HG03520 (cell line): ENCODE results near the gene B3GAT3.
"Not testable (repeated sequence)": the region's sequence is repeated elsewhere in the genome, so short reads cannot be mapped to it uniquely, and the experiment has no call there.

ENCODE experiments used
- ATAC-seq: cut with Tn5 transposase; IDR thresholded peaks from one replicate; pipeline ENCODE4 v1.9.1; 2021; ENCODE audit warnings: mild to moderate bottlenecking, moderate library complexity; ENCODE audit not compliant: unreplicated experiment

The B3GAT3 gene

GRCh38 chr11:62604460-62605120 lies 17.2 kb downstream of the B3GAT3 start:
- no peak for ATAC-seq

GRCh38 chr11:62603776-62604299 lies 17.9 kb downstream of the B3GAT3 start:
- no peak for ATAC-seq

- no peak for ATAC-seq
Observed at GRCh38 chr11:62603072-62603408, 18.7 kb downstream of the B3GAT3 start.

GRCh38 chr11:62602141-62603071 lies 19.4 kb downstream of the B3GAT3 start:
- ATAC-seq = no peak

GRCh38 chr11:62601372-62602140 lies 20.2 kb downstream of the B3GAT3 start, which contains the start of gene MTA2:
TSS of gene MTA2 (minus strand) at chr11:62601865. CDS start at chr11:62601450, 415 bp downstream.
- peak; percentile 65 for ATAC-seq

GRCh38 chr11:62601122-62601371 lies 20.7 kb downstream of the B3GAT3 start:
- no peak for ATAC-seq

- ATAC-seq = no peak
Observed at GRCh38 chr11:62600367-62601121, 21.2 kb downstream of the B3GAT3 start.

GRCh38 chr11:62599901-62600300 lies 21.9 kb downstream of the B3GAT3 start:
- no peak for ATAC-seq

- peak; percentile 37 for ATAC-seq
Observed at GRCh38 chr11:62599069-62599696, 22.6 kb downstream of the B3GAT3 start.

GRCh38 chr11:62595124-62595523 lies 26.7 kb downstream of the B3GAT3 start:
- ATAC-seq = no peak

GRCh38 chr11:62593434-62594044 lies 28.2 kb downstream of the B3GAT3 start:
- ATAC-seq = no peak

- no peak for ATAC-seq
Observed at GRCh38 chr11:62592989-62593421, 28.8 kb downstream of the B3GAT3 start.

GRCh38 chr11:62592146-62592815 lies 29.5 kb downstream of the B3GAT3 start:
- no peak for ATAC-seq

GRCh38 chr11:62591448-62592145 lies 30.2 kb downstream of the B3GAT3 start, which contains the start of gene TUT1:
TSS of gene TUT1 (minus strand) at chr11:62591523. CDS start at chr11:62591485, 38 bp downstream.
- peak; percentile 80 for ATAC-seq

GRCh38 chr11:62588966-62589637 lies 32.7 kb downstream of the B3GAT3 start:
- no peak for ATAC-seq

- not testable (repeated sequence) for ATAC-seq
Observed at GRCh38 chr11:62585356-62585755, 36.4 kb downstream of the B3GAT3 start.

GRCh38 chr11:62581735-62582134 lies 40.1 kb downstream of the B3GAT3 start:
- not testable (repeated sequence) for ATAC-seq
